Measurements from ENCODE around the gene ACR.

The ACR gene

DNA sequence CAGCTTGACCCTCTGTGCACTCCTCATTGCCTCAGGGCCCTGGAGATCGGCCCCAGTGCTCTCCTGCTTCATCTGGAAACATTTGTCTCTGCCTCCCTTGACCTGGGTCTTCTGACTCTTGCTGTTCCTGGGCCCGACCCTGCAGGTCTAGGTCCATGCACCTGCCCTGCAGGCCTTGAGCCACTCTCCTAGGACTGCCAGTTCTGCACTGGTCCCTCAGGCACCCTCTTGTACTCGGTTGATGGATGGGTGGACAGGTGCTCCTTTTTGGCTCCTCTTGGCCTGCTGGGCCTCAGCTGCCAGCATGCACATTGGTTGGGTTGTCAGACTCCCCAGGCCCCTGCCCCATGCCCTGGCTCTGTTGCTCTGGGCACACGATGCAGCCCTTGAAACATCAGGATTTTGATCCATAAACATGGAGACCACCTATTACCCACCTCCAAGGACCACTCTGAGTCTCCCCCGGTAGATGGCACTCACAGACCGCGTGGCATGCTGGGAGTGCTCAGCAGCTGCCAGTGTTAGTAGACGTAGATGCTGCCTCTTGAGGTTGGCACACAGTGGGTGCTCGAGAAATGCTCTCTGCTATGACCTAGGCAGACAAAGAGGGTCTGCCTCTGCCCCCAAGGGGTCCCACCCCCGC lies 20.2 kb upstream of the ACR start:
- no peak for DNase-seq (ENCODE audit: low spot score)

DNA sequence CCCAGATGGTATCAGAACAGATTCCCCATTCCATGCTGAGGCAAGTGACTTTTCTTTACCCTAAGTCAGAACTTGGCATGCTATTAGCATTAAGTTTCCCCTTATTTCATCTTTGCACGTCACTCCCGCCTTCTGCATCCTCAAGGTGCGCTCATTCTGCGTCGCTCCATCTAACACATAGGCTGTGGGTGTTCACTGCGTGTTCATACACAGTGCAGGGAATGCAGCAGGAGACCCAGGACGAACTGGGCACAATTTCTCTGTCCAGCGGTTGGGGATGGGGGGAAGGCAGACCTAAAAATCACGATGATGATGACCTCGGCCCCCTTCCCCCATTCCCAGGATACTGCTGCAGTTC lies 19.7 kb upstream of the ACR start:
- no peak for DNase-seq (ENCODE audit: low spot score)

DNA sequence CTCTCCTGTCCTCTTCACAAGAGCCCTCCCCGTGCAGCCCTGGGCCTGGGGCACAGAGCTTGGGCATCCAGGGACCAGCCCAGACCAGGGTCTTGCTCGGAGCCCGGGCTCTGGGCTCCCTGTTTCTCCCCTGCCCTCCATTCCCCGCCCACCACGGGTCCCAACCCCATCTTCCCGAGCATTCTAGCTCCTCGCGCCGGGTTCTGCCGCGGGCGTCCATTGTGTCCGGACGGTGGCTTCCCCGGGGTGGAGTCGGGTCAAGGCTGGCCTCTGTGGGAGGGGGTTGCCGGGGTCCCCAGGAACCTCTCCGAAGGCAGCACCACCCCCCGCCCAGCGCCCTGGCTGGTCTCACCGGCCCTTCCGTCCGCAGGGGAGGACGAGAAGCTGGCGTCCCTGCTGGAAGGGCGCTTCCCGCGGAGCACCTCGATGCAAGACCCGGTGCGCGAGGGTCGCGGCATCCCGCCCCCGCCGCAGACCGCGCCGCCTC lies 18.1 kb upstream of the ACR start:
- DNase-seq (ENCODE audit: low spot score), result peak; percentile 54

DNA sequence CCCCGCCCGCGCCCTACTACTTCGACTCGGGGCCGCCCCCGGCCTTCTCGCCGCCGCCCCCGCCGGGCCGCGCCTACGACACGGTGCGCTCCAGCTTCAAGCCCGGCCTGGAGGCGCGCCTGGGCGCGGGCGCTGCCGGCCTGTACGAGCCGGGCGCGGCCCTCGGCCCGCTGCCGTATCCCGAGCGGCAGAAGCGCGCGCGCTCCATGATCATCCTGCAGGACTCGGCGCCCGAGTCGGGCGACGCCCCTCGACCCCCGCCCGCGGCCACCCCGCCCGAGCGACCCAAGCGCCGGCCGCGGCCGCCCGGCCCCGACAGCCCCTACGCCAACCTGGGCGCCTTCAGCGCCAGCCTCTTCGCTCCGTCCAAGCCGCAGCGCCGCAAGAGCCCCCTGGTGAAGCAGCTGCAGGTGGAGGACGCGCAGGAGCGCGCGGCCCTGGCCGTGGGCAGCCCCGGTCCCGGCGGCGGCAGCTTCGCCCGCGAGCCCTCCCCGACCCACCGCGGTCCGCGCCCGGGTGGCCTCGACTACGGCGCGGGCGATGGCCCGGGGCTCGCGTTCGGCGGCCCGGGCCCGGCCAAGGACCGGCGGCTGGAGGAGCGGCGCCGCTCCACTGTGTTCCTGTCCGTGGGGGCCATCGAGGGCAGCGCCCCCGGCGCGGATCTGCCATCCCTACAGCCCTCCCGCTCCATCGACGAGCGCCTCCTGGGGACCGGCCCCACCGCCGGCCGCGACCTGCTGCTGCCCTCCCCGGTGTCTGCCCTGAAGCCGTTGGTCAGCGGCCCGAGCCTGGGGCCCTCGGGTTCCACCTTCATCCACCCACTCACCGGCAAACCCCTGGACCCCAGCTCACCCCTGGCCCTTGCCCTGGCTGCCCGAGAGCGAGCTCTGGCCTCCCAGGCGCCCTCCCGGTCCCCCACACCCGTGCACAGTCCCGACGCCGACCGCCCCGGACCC lies 17.4 kb upstream of the ACR start:
- DNase-seq (ENCODE audit: low spot score), result peak; percentile 72

DNA sequence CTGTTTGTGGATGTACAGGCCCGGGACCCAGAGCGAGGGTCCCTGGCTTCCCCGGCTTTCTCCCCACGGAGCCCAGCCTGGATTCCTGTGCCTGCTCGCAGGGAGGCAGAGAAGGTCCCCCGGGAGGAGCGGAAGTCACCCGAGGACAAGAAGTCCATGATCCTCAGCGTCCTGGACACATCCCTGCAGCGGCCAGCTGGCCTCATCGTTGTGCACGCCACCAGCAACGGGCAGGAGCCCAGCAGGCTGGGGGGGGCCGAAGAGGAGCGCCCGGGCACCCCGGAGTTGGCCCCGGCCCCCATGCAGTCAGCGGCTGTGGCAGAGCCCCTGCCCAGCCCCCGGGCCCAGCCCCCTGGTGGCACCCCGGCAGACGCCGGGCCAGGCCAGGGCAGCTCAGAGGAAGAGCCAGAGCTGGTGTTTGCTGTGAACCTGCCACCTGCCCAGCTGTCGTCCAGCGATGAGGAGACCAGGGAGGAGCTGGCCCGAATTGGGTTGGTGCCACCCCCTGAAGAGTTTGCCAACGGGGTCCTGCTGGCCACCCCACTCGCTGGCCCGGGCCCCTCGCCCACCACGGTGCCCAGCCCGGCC lies 16.7 kb upstream of the ACR start:
- no peak for DNase-seq (ENCODE audit: low spot score)

DNA sequence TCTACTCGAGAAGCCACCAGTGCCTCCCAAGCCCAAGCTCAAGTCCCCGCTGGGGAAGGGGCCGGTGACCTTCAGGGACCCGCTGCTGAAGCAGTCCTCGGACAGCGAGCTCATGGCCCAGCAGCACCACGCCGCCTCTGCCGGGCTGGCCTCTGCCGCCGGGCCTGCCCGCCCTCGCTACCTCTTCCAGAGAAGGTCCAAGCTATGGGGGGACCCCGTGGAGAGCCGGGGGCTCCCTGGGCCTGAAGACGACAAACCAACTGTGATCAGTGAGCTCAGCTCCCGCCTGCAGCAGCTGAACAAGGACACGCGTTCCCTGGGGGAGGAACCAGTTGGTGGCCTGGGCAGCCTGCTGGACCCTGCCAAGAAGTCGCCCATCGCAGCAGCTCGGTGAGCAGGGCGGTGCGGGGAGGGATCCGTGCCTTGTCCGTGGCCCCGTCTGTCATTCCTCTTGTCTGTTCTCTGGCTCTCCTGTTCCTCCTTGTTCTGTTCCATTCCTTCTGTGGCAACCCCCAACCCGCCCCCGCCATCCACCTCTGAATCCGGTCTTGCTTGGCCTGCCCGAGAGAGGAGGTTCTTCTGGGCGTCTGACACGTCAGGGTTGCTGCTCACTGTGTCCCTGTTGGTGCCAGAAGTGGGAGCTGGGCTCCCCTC lies 15.8 kb upstream of the ACR start:
- DNase-seq (ENCODE audit: low spot score), result no peak

DNA sequence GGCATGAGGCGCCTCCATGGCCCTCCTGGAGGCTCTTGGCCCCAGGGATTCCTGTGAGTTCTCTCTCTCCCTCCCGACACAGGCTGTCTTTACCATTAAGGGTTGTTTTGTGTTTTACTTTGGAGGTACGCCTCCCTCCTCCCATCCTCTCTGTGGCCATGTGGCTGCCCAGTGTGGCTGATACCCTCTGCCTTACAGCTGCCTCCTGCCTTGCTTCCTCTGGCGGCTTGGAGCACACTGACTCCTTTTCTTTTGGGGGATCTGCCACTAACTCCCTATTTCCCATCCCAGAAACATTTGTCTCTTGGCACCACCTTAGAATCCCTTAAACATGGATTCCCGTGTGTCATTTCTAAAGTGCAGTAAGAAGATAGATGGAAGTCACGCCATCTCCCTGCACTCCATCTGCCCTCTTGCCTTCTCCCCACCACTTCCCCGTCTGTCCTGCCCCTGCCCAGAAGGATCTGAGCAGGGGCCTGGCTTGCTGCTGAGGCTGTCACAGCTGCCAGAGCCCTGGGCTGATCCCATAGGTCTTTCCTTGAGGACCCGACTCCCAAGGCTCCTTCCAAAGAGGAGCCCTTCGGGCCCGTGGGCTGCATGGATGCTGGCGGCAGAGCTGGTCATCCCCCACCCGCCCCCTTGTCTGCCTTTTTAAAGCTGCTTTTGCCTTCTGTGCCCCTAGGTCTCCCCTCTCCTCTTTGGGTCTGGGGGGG lies 15.1 kb upstream of the ACR start:
- no peak for DNase-seq (ENCODE audit: low spot score)

DNA sequence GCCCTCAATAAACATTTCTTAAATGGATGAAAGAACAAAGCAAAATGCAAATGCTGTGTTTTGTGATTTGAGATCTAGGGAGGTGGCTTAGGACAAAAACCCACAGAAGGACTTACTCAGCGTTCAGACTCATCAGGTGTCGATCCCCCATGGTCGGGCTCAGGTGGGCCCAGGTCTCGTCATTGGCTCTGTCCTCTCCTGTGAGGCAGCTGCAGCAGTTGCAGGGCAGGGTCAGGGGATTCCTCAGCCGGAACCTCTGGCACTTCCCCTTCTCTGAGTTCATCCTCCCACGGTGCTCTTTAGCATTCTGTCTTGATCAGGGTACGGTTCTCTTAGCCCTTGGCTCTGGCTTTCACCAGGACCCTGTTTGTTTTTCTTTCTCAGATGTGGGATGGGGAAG lies 14.0 kb upstream of the ACR start:
- DNase-seq (ENCODE audit: low spot score), result no peak

DNA sequence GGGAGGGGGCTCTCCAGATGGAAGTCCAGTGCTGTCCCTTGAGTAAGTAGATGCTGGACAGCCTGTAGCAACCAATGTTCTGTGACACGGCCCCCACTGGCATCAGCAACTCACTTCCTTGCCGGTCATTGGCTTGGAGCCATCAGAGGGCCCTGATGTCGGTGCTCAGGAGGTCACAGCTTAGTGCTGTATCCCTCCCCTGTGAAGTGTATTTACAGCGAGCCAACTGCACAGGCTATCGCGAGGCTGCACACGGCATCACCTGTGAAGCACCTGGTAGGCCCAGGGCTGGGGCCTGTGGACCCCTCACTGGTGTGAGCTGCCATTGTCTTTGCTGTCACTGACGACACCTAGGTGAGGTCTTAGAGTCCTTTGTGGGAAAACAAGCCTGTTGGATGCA lies 13.4 kb upstream of the ACR start:
- no peak for DNase-seq (ENCODE audit: low spot score)

DNA sequence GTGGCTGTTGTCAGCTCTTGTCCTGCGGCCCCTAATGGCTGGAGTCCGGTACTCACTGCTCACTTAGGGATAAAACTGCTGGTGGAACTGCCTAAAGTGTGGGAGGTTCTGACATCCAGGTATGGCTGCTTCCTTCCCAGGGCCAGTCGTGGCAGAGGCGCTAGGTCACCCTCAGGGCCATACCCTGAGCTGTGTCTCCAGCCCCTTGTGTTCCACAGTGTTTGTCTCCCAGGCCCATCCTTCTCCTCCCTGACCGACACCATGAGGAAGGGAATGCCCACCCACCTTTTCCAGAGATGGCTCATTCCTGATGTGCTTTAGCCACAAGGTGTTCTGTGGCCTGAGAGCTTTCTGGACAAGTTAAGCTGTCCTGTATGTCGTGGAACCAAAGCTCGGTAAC lies 12.4 kb upstream of the ACR start:
- DNase-seq (ENCODE audit: low spot score), result no peak

DNA sequence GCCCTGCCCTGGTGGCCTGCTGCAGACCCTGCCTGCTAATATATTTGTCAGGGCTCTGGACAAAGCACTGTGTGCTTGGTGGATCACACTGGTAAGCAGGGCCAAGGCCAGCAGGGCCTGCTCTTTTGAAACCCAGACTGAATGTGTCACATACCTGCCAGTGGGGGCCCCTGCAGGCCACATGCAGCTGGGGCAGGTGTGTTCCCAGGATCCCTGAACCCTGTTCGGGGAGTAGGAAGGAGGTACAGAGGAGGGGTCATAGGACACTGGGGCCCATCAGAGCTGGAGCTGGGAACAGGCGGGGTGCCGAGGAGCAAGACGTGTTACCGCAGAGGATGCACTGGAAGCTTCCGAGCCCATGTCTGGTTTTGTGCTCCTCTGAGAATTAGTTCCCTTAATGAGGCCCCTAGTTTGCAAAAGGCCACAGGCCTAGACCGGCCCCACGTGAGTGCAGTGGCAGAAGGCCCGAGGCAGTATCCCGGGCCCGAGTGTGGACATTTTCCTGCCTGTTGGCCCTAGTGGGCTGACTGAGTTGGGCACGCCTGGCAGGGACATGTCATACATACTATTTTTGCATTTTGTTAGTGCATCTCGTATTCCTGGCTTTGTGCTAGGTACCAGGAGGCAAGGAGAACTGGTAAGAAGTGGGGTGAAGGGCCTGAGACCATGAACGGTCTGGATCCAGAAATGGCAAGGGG lies 11.2 kb upstream of the ACR start:
- DNase-seq (ENCODE audit: low spot score), result no peak

DNA sequence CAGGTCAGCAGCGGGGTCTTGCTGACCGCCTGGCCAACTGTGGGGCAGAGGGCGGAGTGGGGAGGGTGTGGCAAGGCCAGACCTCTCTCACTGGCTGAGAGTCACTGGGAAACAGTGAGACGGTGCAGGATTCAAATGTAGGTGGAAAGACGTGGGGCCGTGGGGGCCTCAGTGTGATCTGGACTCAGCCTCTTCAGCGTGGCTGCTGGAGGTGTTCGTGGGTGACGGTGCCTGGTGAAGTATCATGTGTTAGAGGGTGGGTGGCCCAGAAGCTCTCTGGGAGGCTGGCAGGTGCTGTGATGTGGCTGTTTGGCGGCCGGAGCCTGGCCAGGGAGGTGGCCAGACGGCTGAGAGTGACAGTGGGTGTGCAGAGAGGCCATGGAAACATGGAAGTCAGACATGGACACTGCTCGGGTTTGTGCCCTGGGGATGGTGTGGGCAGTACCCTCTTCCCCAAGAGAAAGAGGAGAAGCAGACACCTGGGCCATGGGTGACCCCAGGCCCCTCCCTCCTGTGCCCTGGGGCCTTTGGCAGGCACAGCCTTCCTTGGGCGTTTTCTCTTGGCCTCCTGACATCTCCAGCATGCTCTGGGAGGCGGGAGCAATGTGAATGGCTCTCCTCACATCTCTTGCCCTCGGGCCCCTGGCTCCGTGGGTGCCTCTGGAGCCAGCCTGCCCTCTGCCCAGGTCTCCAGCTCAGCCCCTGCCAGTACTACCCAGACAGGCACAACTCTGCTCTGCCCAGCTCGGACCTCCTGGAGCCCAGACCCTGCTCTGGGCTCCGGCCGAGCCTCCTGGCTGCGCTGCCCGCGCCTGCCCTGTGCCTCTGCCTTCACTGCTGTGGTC lies 10.1 kb upstream of the ACR start:
- DNase-seq (ENCODE audit: low spot score), result no peak

DNA sequence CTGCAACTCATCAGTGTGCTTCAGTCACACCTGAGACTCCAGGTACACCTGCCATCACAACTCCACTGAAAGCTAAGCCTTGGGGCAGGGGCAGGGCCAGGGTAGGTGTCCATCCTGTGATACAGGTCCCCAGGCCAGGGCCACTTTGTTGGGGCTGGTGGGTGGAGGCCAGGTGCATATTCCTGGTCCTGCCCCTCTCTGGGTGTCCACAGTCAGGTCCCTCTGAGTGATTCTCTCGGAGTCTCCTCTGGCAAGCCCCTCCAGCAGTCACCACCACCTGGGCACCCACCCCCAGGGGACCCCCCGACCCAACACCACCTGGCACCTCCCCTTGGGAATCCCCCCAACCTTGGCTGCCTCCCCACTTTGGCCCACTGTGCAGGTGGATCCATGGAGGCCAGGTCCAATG lies 9.5 kb upstream of the ACR start:
- DNase-seq (ENCODE audit: low spot score), result no peak

DNA sequence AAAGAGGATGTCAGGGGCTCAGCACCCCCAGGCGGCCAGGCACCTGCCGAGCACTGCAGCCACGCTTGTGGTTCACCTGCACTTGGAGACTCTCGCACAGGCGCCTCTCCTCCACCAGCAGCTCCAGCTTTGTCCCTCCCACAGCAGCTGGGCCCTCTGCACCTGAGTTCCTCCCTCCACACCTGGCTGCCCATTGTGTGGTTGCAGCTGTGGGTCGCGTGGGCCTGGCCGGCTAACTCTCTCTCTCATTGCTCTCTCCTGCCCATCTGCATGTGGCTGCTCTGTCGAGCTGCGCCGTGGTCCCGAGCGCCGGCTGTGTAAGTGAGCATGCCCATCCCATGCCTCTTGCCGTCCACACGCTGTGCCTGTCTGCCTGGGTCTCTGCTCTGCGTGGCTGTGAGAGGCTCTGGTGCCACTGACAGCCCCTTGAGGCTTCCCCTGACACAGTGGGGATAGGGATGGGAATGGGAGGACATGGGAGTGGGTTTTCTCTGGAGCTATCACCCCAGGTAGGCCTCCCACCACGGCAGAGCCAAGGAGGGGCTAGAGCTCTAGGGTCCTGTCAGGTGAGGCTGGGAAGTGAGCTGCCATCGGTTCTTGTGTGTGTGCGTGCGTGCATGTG lies 8.5 kb upstream of the ACR start:
- no peak for DNase-seq (ENCODE audit: low spot score)

DNA sequence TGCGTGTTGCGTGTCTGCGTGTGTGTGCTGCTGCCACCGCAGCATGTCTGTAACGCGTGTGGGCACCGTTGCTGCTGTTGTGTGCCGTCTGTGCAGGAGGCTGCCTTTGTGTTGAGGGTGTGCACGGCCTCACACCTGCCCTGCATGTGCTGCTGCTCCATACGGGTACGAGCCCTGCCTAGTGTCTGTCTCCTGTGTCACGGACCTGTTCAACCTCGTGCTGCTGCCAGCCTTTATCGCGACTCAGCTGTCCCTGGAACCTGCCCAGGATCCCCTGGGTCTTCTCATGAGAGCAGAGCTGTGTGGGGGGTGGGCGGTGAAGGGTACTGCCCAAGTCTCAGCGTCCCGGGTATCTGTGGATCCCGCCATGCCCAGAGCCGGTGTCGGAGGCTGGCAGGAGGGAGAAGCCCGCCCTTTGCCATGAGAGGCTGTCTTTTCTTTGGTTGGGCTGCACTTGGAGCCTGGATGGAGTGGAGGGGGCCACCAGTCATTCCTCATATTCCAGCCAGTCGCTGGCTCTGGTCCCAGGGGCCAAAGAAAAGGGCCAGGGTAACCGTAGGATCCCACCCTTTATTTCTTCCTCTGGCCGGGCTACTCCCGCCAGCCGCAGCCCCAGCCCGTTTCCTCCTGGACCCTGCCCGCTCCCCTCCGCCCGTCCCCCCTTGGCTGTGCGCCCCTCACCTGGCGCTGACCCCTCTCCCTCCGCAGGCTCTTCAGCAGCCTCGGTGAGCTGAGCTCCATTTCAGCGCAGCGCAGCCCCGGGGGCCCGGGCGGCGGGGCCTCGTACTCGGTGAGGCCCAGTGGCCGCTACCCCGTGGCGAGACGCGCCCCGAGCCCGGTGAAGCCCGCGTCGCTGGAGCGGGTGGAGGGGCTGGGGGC lies 7.8 kb upstream of the ACR start:
- DNase-seq (ENCODE audit: low spot score), result no peak

DNA sequence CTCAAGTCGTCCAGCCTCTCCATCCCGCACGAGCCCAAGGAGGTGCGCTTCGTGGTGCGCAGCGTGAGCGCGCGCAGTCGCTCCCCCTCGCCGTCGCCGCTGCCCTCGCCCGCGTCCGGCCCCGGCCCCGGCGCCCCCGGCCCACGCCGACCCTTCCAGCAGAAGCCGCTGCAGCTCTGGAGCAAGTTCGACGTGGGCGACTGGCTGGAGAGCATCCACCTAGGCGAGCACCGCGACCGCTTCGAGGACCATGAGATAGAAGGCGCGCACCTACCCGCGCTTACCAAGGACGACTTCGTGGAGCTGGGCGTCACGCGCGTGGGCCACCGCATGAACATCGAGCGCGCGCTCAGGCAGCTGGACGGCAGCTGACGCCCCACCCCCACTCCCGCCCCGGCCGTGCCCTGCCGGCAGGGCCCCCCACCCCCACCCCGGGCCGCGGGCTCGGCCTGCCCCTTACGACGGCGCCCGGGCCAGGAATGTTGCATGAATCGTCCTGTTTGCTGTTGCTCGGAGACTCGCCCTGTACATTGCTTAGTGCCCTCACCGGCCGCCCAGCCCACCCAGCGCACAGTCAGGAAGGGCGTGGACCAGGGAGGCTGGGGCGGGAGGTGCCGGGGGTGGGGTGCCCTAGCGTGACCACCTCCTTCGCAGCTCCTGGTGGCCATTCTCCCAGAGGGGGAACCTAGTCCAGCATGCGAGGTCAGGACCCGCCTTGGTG lies 6.9 kb upstream of the ACR start:
- peak; percentile 58 for DNase-seq (ENCODE audit: low spot score)

DNA sequence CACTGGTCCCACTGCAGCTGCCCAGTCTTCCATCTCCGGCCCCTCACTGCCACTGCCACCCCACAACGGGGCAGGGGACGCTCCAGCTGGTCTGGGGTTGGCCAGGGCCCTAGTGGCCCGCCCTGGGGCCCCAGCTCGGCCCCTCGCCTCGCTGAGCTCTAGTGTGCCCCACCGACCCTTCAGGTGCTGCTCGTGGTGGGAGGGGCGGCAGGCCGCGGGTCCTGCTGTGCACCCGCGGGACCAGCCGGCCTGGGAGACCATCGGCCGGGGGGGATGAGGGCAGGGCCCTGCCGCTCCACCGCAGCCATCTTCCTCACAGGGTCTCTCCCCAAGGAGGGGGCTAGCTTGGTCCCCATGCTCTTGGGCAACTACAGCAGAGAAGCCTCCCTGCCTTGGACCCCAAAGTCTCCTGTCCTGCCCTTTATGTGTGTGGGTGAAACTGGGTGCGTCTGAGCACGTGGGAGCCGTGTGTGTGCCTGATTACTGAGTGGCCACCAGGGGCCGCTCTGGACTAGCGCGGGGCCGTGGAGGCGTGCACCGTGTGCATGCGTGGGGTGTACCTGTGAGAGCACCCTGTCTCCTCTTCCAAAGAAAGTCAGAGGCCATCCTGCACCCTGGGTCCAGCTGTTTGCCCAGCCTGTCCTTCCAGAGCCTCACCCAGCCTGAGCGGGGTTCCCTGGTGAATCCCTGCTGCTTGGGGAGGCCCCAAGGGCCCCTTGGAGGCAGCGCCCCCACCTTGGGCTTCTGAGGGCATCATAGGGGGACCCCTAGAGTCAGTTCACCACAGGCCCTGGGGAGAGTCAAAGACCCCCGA lies 6.0 kb upstream of the ACR start:
- DNase-seq (ENCODE audit: low spot score), result peak; percentile 78
